Measurements from ENCODE around the gene BUD13.

The BUD13 gene

DNA sequence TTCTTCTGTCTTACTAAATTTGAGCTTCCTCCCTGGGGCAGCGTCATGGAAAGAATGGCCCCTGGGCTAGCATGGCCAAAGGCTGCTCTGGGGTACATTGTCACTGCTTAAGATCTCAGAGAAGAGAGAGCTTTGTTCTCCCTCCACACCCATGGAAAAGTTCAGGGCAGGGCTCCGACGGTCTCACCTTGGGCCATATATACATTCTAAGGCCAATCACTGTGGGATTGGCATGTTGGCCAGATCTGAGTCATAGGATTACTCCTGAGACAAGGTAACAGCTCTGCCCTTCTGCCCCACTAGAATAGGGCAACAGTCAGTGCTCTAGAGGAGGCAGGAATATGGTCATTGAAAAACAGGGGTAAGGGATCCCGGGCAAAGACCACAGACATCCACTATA, 56.2 kb downstream of the BUD13 start:
- DNase-seq, result no peak

DNA sequence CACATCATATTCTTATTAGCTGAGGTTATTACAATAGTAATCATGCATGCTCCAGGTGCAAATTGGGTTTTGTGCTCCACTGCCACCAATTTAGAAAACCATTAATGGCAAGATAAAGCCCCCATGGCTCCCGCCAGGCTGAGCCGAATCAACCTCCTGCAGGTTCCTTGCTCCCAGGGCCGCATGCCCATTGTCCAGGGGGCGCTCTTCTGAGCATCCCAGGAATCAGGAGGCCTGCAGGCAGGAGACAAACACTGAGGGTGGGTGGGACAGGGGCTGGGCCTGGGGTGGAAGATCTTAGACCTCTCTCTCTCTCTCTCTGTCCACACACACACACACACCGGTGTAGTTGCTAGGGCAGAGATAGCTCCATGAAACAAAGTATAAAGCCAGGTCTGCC, 57.4 kb downstream of the BUD13 start:
- DNase-seq, result no peak

DNA sequence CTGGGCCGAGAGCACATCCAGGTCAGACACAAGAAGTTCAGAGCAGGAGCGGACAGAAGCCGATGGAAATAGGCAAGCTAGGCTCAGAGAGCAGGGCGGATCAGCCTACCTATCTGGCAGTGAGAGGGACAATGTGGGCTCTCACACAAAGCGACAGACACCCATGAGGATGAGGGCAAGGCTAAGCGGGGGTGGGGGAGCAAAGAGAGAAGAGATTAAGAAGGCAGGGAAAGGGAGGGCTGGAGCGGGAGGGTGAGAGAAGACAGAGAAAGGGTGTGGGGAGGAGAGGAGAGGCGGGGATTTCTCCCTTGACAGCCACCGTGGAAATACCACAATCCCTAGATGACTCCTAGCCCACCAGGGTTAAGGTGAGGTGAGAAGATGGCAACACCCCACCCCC, 57.9 kb downstream of the BUD13 start:
- DNase-seq, result no peak

DNA sequence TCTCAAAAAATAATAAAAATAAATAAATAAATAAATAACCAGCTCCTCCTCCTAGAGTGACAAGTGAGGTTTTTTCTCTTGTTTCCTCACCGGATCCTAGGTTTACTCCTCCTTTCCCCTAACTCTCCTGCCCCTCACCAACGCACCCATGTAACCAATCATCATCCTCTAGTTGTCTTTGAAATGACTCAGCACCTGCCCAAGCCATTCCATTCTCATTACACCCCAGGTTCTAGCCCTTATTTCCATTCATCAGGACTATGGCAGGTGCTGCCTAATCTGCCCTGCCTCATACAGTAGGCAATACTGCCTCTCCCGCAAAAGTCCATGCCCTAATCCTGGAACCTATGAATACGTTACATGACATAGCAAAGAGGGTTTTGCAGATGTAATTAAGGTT, 60.4 kb downstream of the BUD13 start:
- DNase-seq, result no peak

- no peak for DNase-seq
Observed at GRCh38 chr11:116710762-116711161, 62.0 kb downstream of the BUD13 start.

GRCh38 chr11:116710001-116710674, 62.6 kb downstream of the BUD13 start:
- DNase-seq, result no peak

- DNase-seq, result no peak
Observed at GRCh38 chr11:116707746-116708145, 65.0 kb downstream of the BUD13 start.

DNA sequence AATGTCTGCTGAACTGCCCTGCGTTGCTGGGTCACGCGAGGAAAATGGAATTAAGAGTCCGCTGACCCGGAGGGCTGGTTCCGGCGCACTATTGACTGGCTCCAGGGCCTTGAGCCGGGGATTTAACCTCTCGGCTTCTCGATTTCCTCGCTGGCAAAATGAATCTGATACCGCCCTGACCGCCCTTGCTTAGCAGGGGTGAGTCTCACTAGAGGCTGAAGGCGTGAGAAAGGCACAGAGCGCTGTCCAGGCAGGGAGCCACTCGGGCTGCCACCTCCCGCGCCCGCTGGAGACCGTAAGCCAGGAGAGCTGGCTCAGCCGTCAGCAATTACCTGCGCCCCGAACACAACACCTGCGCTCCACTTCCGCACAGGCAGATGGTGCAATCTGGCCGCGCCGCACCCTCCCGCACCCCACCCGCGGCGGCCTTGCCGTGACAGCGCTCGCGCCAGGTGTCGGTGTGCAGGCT, 65.6 kb downstream of the BUD13 start:
- no peak for DNase-seq

DNA sequence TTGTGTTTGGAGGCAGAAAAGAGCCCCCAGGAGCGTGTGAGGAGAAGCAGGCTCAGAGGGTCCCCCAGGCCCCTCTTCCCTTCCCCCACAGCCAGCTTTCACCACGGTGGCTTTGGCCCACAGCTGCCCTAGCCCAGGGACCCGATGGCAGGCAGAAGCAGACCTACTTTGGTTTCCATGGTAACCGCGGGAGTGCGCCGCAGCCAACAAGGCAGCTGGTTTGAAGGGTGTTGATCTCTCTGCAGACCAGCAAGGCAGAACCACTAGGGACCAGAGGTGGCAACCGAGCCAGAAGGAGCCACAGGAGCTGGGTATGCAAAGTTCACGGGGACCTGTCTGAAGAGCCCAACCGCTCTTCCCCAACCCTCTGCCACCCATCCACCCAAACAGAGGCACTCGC, 69.4 kb downstream of the BUD13 start:
- no peak for DNase-seq

- DNase-seq, result no peak
Observed at GRCh38 chr11:116702772-116703385, 69.9 kb downstream of the BUD13 start.

DNA sequence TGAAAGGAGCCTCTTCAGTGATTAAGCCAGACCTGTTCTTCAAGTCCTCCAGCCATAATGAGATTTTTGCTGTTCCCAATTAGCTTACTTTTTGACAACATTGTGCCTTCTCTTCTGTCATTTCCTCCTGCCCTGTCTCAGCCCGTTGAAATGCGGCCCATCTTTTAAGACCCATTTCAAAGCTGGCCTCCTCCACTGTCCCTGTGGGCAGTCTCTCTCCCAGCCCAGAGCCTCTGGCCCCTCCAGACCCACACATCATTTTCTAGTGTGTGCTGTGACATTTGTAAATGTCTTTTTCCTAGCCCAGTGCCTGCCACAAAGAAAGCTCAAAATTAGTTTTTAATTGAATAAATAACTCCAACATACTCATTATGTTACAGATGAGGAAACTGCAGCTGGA, 70.9 kb downstream of the BUD13 start:
- DNase-seq, result no peak

- DNase-seq, result no peak
Observed at GRCh38 chr11:116701297-116701801, 71.4 kb downstream of the BUD13 start.

DNA sequence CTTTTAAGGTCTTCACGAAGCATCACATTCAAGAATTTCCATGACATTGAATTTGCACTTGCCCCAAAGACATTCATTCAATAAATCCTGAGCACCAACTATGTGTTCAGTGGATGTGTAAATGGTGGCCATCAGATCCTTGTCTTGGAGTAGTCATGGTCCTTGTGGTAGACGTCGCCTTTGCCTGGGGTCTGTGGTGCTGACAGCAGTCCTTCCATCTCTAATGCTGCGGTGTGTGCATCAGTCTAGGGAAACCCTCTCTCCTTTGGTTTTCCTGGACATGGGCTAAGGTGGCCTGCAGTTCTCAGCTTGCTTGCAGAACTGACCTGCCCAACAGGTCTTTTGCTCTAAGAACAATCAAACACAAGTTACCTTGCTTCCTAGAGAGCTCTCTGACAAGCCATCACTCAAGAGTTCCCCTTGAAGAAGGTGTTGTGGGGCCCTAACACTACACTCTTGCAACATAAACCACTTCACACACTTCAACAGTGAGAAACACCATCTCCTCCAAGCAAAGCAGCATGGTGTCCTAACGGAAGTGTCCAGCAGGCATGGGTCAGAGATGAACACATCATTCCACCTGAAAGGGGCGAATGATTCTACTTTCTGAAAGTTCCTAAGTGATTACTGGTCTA, 72.1 kb downstream of the BUD13 start:
- no peak for DNase-seq
